IMR-90 (cell line): ENCODE data around the gene ZSWIM8. TPM values are rescaled to one million over a fixed set of nuclear protein-coding genes. Genes with fewer than 3 reads are reported as not detected.

Source experiments
- ATAC-seq: fragments of 200-7000 bp; cut with Tn5 transposase; 2 replicates; pipeline ENCODE4 v1.9.1; 2020; ENCODE audit warnings: low read depth, mild to moderate bottlenecking, moderate library complexity
- BruUV-seq: library from RNA; stranded (reverse); fragments of 400-500 nt; replicated peaks from 2 replicates; lab custom pipeline; 2021; lab: Mats Ljungman, UMichigan
- CTCF ChIA-PET: fragments of 300-600 bp; formaldehyde crosslinking; extraction: SDS; loops from one replicate; lab custom pipeline; 2021; ENCODE audit warnings: antibody characterized with exemption; lab: Yijun Ruan, JAX
- POLR2A ChIA-PET: fragments of 300-600 bp; sonication (Branson Sonifier 250); formaldehyde crosslinking; loops from one replicate; lab custom pipeline; 2022; ENCODE audit warnings: antibody characterized with exemption; ENCODE audit not compliant: unreplicated experiment; lab: Charles Lee
- DNase-seq: peaks from one replicate; pipeline ENCODE4 v3.0.0; 2013
- H2AFZ ChIP-seq: replicated peaks from 2 replicates; pipeline ENCODE3; 2013; ENCODE audit warnings: low read length, mild to moderate bottlenecking; ENCODE audit not compliant: poor library complexity
- H2AK5ac ChIP-seq: 2 replicates; pipeline ENCODE4 v1.6.1; 2013; ENCODE audit warnings: low read depth, low read length, inconsistent platforms
- H2AK9ac ChIP-seq: replicated peaks from 2 replicates; pipeline ENCODE3; 2013; ENCODE audit warnings: mild to moderate bottlenecking, low read depth, low read length, moderate library complexity; ENCODE audit not compliant: poor library complexity
- H2BK120ac ChIP-seq: 2 replicates; pipeline ENCODE4 v1.6.1; 2013; ENCODE audit warnings: low read depth, low read length, inconsistent platforms
- H2BK15ac ChIP-seq: 3 replicates; pipeline ENCODE4 v1.6.1; 2013; ENCODE audit warnings: low read depth, low read length, inconsistent platforms
- H2BK20ac ChIP-seq: 2 replicates; pipeline ENCODE4 v1.6.1; 2013; ENCODE audit warnings: low read depth, mild to moderate bottlenecking, inconsistent platforms, low read length, moderate library complexity
- H2BK5ac ChIP-seq: 2 replicates; pipeline ENCODE4 v1.6.1; 2013; ENCODE audit warnings: mild to moderate bottlenecking, low read depth, low read length, inconsistent platforms; ENCODE audit not compliant: poor library complexity, severe bottlenecking
- H3K14ac ChIP-seq: replicated peaks from 2 replicates; pipeline ENCODE4 v1.6.1; 2013; ENCODE audit warnings: low read depth, low read length, inconsistent platforms
- H3K18ac ChIP-seq: 2 replicates; pipeline ENCODE4 v1.6.1; 2013; ENCODE audit warnings: low read depth, low read length, control low read depth
- H3K23ac ChIP-seq: 2 replicates; pipeline ENCODE4 v1.6.1; 2013; ENCODE audit warnings: low read depth, low read length, inconsistent platforms
- H3K27ac ChIP-seq: 2 replicates; pipeline ENCODE4 v1.5.1; 2013; ENCODE audit warnings: mild to moderate bottlenecking, control low read depth, low read length; ENCODE audit not compliant: insufficient read depth
- H3K27me3 ChIP-seq: 2 replicates; pipeline ENCODE4 v1.6.1; 2013; ENCODE audit warnings: low read length; ENCODE audit not compliant: control insufficient read depth, insufficient read depth
- H3K36me3 ChIP-seq: 2 replicates; pipeline ENCODE4 v1.6.1; 2013; ENCODE audit warnings: low read length, mixed read lengths; ENCODE audit not compliant: control insufficient read depth, insufficient read depth
- H3K4ac ChIP-seq: 2 replicates; pipeline ENCODE4 v1.6.1; 2013; ENCODE audit warnings: low read depth, low read length, inconsistent platforms
- H3K4me1 ChIP-seq: 2 replicates; pipeline ENCODE4 v1.6.1; 2013; ENCODE audit warnings: low read length, mixed read lengths; ENCODE audit not compliant: control insufficient read depth, insufficient read depth
- H3K4me2 ChIP-seq: 2 replicates; pipeline ENCODE4 v1.6.1; 2013; ENCODE audit warnings: low read depth, mild to moderate bottlenecking, control low read depth, low read length, moderate library complexity
- H3K4me3 ChIP-seq: 2 replicates; pipeline ENCODE4 v1.5.1; 2013; ENCODE audit warnings: low read depth, mild to moderate bottlenecking, control low read depth, low read length, moderate library complexity; ENCODE audit not compliant: insufficient read depth
- H3K56ac ChIP-seq: 2 replicates; pipeline ENCODE4 v1.6.1; 2013; ENCODE audit warnings: low read length, inconsistent platforms; ENCODE audit not compliant: insufficient read depth; ENCODE audit errors: extremely low read depth
- H3K79me1 ChIP-seq, 2 experiments: 2 replicates each; pipeline ENCODE4 v1.6.1; 2013; ENCODE audit warnings: low read length in 2 of 2, inconsistent platforms in 1 of 2, low read depth in 1 of 2
- H3K9ac ChIP-seq: 2 replicates; pipeline ENCODE4 v1.6.1; 2013; ENCODE audit warnings: low read depth, low read length, control low read depth
- H3K9me1 ChIP-seq: 2 replicates; pipeline ENCODE4 v1.6.1; 2013; ENCODE audit warnings: low read length, inconsistent platforms; ENCODE audit not compliant: insufficient read depth
- H3K9me3 ChIP-seq: 2 replicates; pipeline ENCODE4 v1.6.1; 2013; ENCODE audit warnings: low read length; ENCODE audit not compliant: control insufficient read depth, insufficient read depth
- H4K20me1 ChIP-seq: 2 replicates; pipeline ENCODE4 v1.6.1; 2013; ENCODE audit warnings: low read length, inconsistent platforms; ENCODE audit not compliant: insufficient read depth
- H4K5ac ChIP-seq: 2 replicates; pipeline ENCODE4 v1.6.1; 2013; ENCODE audit warnings: mild to moderate bottlenecking, low read depth, low read length, control low read depth
- H4K8ac ChIP-seq, 2 experiments: 2 replicates each; pipeline ENCODE4 v1.6.1; 2013; ENCODE audit warnings: low read depth in 2 of 2, low read length in 2 of 2, control low read depth in 1 of 2, inconsistent platforms in 1 of 2
- H4K91ac ChIP-seq: 2 replicates; pipeline ENCODE4 v1.6.1; 2013; ENCODE audit warnings: low read depth, low read length, inconsistent platforms; ENCODE audit not compliant: insufficient read depth
- CTCF ChIP-seq: conservative IDR thresholded peaks from 2 replicates; pipeline ENCODE4 v1.5.1; 2012; ENCODE audit warnings: mild to moderate bottlenecking, low read depth, low read length, improper control_type of control experiment
- FOS ChIP-seq: fragments of 150-350 bp; IDR thresholded peaks from 2 replicates; pipeline ENCODE4 v1.6.1; 2016; ENCODE audit warnings: low read depth, low read length
- MAFK ChIP-seq: IDR thresholded peaks from 2 replicates; pipeline ENCODE4 v1.6.1; 2012; ENCODE audit warnings: low read depth, low read length, improper control_type of control experiment
- MXI1 ChIP-seq: IDR thresholded peaks from 2 replicates; pipeline ENCODE4 v1.6.1; 2012; ENCODE audit warnings: low read depth, mild to moderate bottlenecking, low read length, moderate library complexity, borderline replicate concordance
- NFE2L2 ChIP-seq: fragments of 150-350 bp; IDR thresholded peaks from 2 replicates; pipeline ENCODE4 v1.6.1; 2016; ENCODE audit warnings: low read depth, mild to moderate bottlenecking, low read length
- RAD21 ChIP-seq: IDR thresholded peaks from 2 replicates; pipeline ENCODE4 v1.6.1; 2012; ENCODE audit warnings: low read length, improper control_type of control experiment
- RCOR1 ChIP-seq: IDR thresholded peaks from 2 replicates; pipeline ENCODE4 v1.6.1; 2012; ENCODE audit warnings: mild to moderate bottlenecking, low read length, improper control_type of control experiment; ENCODE audit not compliant: insufficient replicate concordance
- SMC3 ChIP-seq: fragments of 150-350 bp; IDR thresholded peaks from 2 replicates; pipeline ENCODE4 v1.6.1; 2016; ENCODE audit warnings: low read depth, mild to moderate bottlenecking, antibody characterized with exemption, low read length, moderate library complexity
- USF2 ChIP-seq: fragments of 150-350 bp; IDR thresholded peaks from 2 replicates; pipeline ENCODE4 v1.6.1; 2017; ENCODE audit warnings: mild to moderate bottlenecking, antibody characterized with exemption, low read length, low read depth
- WGBS, 2 experiments: methylation state at CpG; one replicate each; pipeline versions ENCODE4 v1.1.5 to v1.1.7; 2013; ENCODE audit warnings: missing lambda C conversion rate in 2 of 2; ENCODE audit not compliant: insufficient read length in 1 of 2; ENCODE audit errors: extremely low coverage in 2 of 2; 5-methylcytosine and 5-hydroxymethylcytosine counted together
- dilution Hi-C: fragments of 300-500 bp; cut with HindIII; formaldehyde crosslinking; loops from one replicate; pipeline ENCODE4 v1.14.3; 2018; ENCODE audit warnings: low sequenced_read_pairs; ENCODE audit not compliant: unreplicated experiment
- in situ Hi-C: fragments of 300-500 bp; cut with MboI; formaldehyde crosslinking; loops from 3 replicates; pipeline ENCODE4 v1.14.3; 2019; ENCODE audit warnings: low sequenced_read_pairs, inconsistent platforms, mixed read lengths
- intact Hi-C: fragments of 100-400 bp; cut with micrococcal nuclease; formaldehyde crosslinking; loops from 2 replicates; pipeline ENCODE4 v1.10.0; 2022
- polyA plus RNA-seq, 3 experiments: library from polyadenylated mRNA; depleted of rRNA; stranded (reverse); fragments of >200 nt; gene quantifications; 2 replicates each; pipeline ENCODE4 v1.2.3, GENCODE V29; 2012; ENCODE audit warnings: low replicate concordance in 1 of 3
- total RNA-seq: library from RNA; depleted of rRNA; stranded (reverse); fragments of >200 nt; gene quantifications from 2 replicates; pipeline ENCODE4 v1.2.3, GENCODE V29; 2012

Gene ZSWIM8
- total and polyA plus RNA-seq, 2 of the 4 experiments (the other 2 are of a cell fraction): 16.8 to 103 TPM

GRCh38 chr10:73756183-73756582, 29.2 kb upstream of the ZSWIM8 start:
- dilution Hi-C loops: no loop called here
- CTCF ChIA-PET: no interaction called here

More at GRCh38 chr10:73756183-73756582, 29.2 kb upstream of the ZSWIM8 start:
- no peak overlapping the region for H3K4me2 ChIP-seq
- intact Hi-C loops (no loop called here), in situ Hi-C loops (no loop called here)
- no peak overlapping the region for H2AK5ac ChIP-seq
- no peak overlapping the region for H4K91ac ChIP-seq
- H3K27me3 ChIP-seq: no peaks in the 10 kb centered on the region
- peaks cover 2% of the 10 kb centered on the region for H3K4me1 ChIP-seq
- no peak overlapping the region for H3K9ac ChIP-seq
- no peak overlapping the region for H3K14ac ChIP-seq
- no peak overlapping the region for H2AK9ac ChIP-seq
- BruUV-seq: no TSS peak
- no peak overlapping the region for H2BK15ac ChIP-seq
- no peak overlapping the region for H4K5ac ChIP-seq
- H3K4me3 ChIP-seq: no peak overlapping the region
- H2BK5ac ChIP-seq: no peak overlapping the region
- no peak overlapping the region for H3K27ac ChIP-seq
- TF ChIP-seq USF2 (no peak), MXI1 (no peak), SMC3 (no peak), RCOR1 (no peak), FOS (no peak), NFE2L2 (no peak), CTCF (no peak), RAD21 (no peak), MAFK (no peak)
- H4K20me1 ChIP-seq: peaks cover 26% of the 10 kb centered on the region
- H2AFZ ChIP-seq: no peak overlapping the region
- DNase-seq (no peak), ATAC-seq (no peak)
- H2BK20ac ChIP-seq: no peak overlapping the region
- no peak overlapping the region for H3K56ac ChIP-seq
- H2BK120ac ChIP-seq: no peak overlapping the region
- WGBS, 2 experiments: no CpG with 5 or more reads among the region's 1 CpG
- peaks cover 37 to 73% of the 10 kb centered on the region in 2 experiments for H3K79me1 ChIP-seq
- H3K36me3 ChIP-seq: peaks cover 42% of the 10 kb centered on the region
- POLR2A ChIA-PET: no interaction called here
- no peaks in the 10 kb centered on the region for H3K9me3 ChIP-seq
- peaks cover 8% of the 10 kb centered on the region; the same call in 1 of the 2 replicates for H3K9me1 ChIP-seq
- no peak overlapping the region for H3K18ac ChIP-seq
- no peak overlapping the region for H3K4ac ChIP-seq
- no peak overlapping the region for H3K23ac ChIP-seq
- H4K8ac ChIP-seq: no peak overlapping the region
